ENCODE results near the gene MCU. TPM values are rescaled to one million over a fixed set of nuclear protein-coding genes. Genes with fewer than 3 reads are reported as not detected.

MCU gene
- total and polyA plus RNA-seq, 2 experiments from 2014 or later: 14.9 to 22.8 TPM

DNA sequence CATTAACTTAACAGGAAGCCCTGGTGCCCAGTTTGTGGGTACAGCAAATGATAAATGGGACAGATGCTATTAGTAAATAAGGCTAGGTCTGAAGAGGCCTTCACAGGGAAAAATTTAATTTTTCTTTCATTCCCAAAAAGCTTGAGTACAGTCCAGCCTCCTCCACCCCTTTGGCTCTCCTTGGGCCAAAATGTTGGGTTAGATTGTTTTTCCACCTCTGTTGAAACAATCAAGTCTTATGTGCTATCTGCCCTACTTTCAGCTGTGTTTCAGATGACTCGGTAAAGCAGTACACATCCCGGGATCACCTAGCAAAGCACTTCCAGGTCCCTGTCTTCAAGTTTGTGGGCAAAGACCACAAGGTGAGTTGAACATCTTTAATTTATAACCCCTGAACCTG lies 238.3 kb downstream of the MCU start:
- Histone ChIP-seq H3K27me3 (no peaks in the 10 kb centered on the region), H3K9me3 (ENCODE audit: low read depth) (no peaks in the 10 kb centered on the region), H3K27ac (no peak overlapping the region), H3K4me3 (no peak overlapping the region), H3K4me1 (ENCODE audit: low read depth) (no peaks in the 10 kb centered on the region), H3K36me3 (no peaks in the 10 kb centered on the region)
- TF ChIP-seq CTCF (IDR thresholded peaks at IDR 0.05; ENCODE audit: low read depth, low read length): no peak
- no peak for DNase-seq (ENCODE audit: low read depth in 1 of 2, low spot score in 1 of 2)

DNA sequence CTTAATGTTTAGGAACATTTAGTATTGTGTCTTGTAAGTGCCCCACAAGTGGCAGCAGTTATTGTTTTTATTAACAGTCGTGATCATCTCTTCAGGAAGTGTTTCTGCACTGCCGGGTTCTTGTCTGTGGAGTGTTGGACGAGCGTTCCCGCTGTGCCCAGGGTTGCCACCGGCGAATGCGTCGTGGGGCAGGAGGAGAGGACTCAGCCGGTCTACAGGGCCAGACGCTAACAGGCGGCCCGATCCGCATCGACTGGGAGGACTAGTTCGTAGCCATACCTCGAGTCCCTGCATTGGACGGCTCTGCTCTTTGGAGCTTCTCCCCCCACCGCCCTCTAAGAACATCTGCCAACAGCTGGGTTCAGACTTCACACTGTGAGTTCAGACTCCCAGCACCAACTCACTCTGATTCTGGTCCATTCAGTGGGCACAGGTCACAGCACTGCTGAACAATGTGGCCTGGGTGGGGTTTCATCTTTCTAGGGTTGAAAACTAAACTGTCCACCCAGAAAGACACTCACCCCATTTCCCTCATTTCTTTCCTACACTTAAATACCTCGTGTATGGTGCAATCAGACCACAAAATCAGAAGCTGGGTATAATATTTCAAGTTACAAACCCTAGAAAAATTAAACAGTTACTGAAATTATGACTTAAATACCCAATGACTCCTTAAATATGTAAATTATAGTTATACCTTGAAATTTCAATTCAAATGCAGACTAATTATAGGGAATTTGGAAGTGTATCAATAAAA lies 240.5 kb downstream of the MCU start:
- H3K27ac ChIP-seq: no peak overlapping the region
- H3K4me3 ChIP-seq: no peak overlapping the region
- H3K27me3 ChIP-seq: no peaks in the 10 kb centered on the region
- H3K4me1 ChIP-seq (ENCODE audit: low read depth): no peaks in the 10 kb centered on the region
- no peak for TF ChIP-seq CTCF (IDR thresholded peaks at IDR 0.05; ENCODE audit: low read depth, low read length)
- no peaks in the 10 kb centered on the region for H3K9me3 ChIP-seq (ENCODE audit: low read depth)
- H3K36me3 ChIP-seq: no peaks in the 10 kb centered on the region
- no peak for DNase-seq (ENCODE audit: low read depth in 1 of 2, low spot score in 1 of 2)

DNA sequence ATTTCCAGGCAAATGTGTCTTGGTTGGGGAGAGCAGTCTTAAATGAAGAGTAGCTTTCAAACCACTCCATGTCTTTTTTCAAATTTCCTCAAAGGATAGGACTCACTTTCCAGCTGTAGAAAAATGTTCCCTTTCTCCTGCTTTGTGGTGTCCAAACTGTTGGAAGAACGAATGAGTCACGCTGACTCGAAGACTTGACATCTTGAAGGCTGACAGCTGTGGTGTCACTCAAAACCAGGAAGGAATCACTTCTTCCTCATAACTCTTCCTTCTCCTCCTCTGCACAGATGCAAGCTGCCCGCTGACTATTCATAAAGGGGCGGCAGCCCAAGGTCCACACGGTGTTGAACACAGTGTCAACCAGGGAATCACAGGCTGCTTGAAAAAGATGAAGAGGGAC lies 243.4 kb downstream of the MCU start:
- Histone ChIP-seq H3K4me1 (ENCODE audit: low read depth) (peaks cover 4% of the 10 kb centered on the region), H3K9me3 (ENCODE audit: low read depth) (no peaks in the 10 kb centered on the region), H3K27me3 (no peaks in the 10 kb centered on the region), H3K36me3 (no peaks in the 10 kb centered on the region), H3K4me3 (no peak overlapping the region), H3K27ac (no peak overlapping the region)
- TF ChIP-seq CTCF (IDR thresholded peaks at IDR 0.05; ENCODE audit: low read depth, low read length): no peak
- peak in 1 of 2 donors; percentile 13 for DNase-seq (ENCODE audit: low read depth in 1 of 2, low spot score in 1 of 2)

Other genes starting within 250 kb of the MCU start
- gene MICU1, start 66.1 kb upstream of the MCU start, total RNA-seq: 53.2 and 54.1 TPM in 2 replicates
- 48.3 and 60.9 TPM in 2 replicates for gene MICU1, start 66.1 kb upstream of the MCU start, polyA plus RNA-seq
- 3.5 and 7.0 TPM in 2 replicates for gene OIT3, start 201.6 kb downstream of the MCU start, total RNA-seq
- gene OIT3, start 201.6 kb downstream of the MCU start, polyA plus RNA-seq: 1.1 and 13.4 TPM in 2 replicates